Astrocyte of the cerebellum (primary cell): Measurements from ENCODE around the gene PTPRT.

Experiments used
- DNase-seq: peaks from one replicate; pipeline ENCODE4 v3.0.0-alpha.2; 2011; ENCODE audit warnings: low read depth
- H3K4me3 ChIP-seq: 2 replicates; pipeline ENCODE4 v1.5.1; 2011; ENCODE audit warnings: mild to moderate bottlenecking, low read depth, low read length, moderate library complexity
- CTCF ChIP-seq: IDR thresholded peaks from 2 replicates; pipeline ENCODE4 v1.5.1; 2012; ENCODE audit warnings: low read length, low read depth, moderate library complexity, mild to moderate bottlenecking; ENCODE audit errors: missing control alignments
- in situ Hi-C: cut with HindIII; loops from 2 replicates; pipeline ENCODE4 v1.10.0; 2017; ENCODE audit warnings: low sequenced_read_pairs

The PTPRT gene

GRCh38 chr20:42484335-42484734 is 705.4 kb downstream of the PTPRT start:
- no peak overlapping the region for H3K4me3 ChIP-seq
- DNase-seq, result no peak
- no peak for TF ChIP-seq CTCF
- in situ Hi-C loops, result no loop called here

GRCh38 chr20:42483730-42484303 is 705.9 kb downstream of the PTPRT start:
- no peak for TF ChIP-seq CTCF
- H3K4me3 ChIP-seq, result no peak overlapping the region
- no peak for DNase-seq
- in situ Hi-C loops, result no loop called here

GRCh38 chr20:42482808-42483207 is 706.9 kb downstream of the PTPRT start:
- no peak overlapping the region for H3K4me3 ChIP-seq
- no peak for DNase-seq
- no peak for TF ChIP-seq CTCF
- in situ Hi-C loops, result no loop called here

GRCh38 chr20:42475773-42476172 is 713.9 kb downstream of the PTPRT start:
- no peak for TF ChIP-seq CTCF
- DNase-seq, result no peak
- no peak overlapping the region for H3K4me3 ChIP-seq
- in situ Hi-C loops, result no loop called here

GRCh38 chr20:42474646-42475045 is 715.1 kb downstream of the PTPRT start:
- no peak overlapping the region for H3K4me3 ChIP-seq
- TF ChIP-seq CTCF, result no peak
- in situ Hi-C loops, result no loop called here
- DNase-seq, result no peak

GRCh38 chr20:42472198-42472597 is 717.5 kb downstream of the PTPRT start:
- TF ChIP-seq CTCF, result no peak
- no peak for DNase-seq
- in situ Hi-C loops, result no loop called here
- no peak overlapping the region for H3K4me3 ChIP-seq
